Measurements from ENCODE around the gene GTPBP10. TPM values are rescaled to one million over a fixed set of nuclear protein-coding genes. Genes with fewer than 3 reads are reported as not detected.

GTPBP10 gene
- total and polyA plus RNA-seq, 2 of the 13 experiments (the other 11 are each of a cell fraction or from before 2014, with no cell fraction given): 13.3 to 38.7 TPM

GRCh38 chr7:90298145-90299038 is 48.1 kb upstream of the GTPBP10 start (continued):
- TF ChIP-seq MIXL1 (CRISPR knock-in tag; IDR thresholded peaks at IDR 0.05) (0 out of 2 replicates have a peak, but pooled peaks have one; percentile 22), ZFP62 (CRISPR knock-in tag; IDR thresholded peaks at IDR 0.05) (no peak), SMC3 (IDR thresholded peaks at IDR 0.05; ENCODE audit: low read length) (peak; percentile 83), STAG1 (CRISPR knock-in tag; IDR thresholded peaks at IDR 0.05) (peak; percentile 86), MAFF (IDR thresholded peaks at IDR 0.05; ENCODE audit: low read depth, low read length) (peak; percentile 48), TFAP4 (IDR thresholded peaks at IDR 0.05; ENCODE audit: borderline replicate concordance, low read depth) (peak; percentile 15; the same call in 1 of the 2 replicates), ZNF850 (CRISPR knock-in tag; conservative IDR thresholded peaks at IDR 0.05) (no peak)

- Histone ChIP-seq H3K36me3 (replicated peaks in 1 of 2; ENCODE audit: control insufficient read depth in 1 of 2, insufficient read depth in 2 of 2, low read length in 2 of 2) (no peaks in the 10 kb centered on the region), H3K9ac (ENCODE audit: insufficient read depth, low read depth, low read length) (no peak overlapping the region), H3K27ac (ENCODE audit: extremely low read length, insufficient read depth, low read length) (no peak overlapping the region), H3K4me1 (ENCODE audit: insufficient read depth, low read length) (no peaks in the 10 kb centered on the region), H4K20me1 (ENCODE audit: insufficient read depth, low read length) (no peaks in the 10 kb centered on the region), H3K79me2 (ENCODE audit: insufficient read depth, low read length) (no peaks in the 10 kb centered on the region), H2AFZ (ENCODE audit: low read length) (no peak overlapping the region), H3K27me3 (ENCODE audit: control insufficient read depth in 1 of 2, insufficient read depth in 2 of 2, low read length in 2 of 2) (no peaks in the 10 kb centered on the region), H3K4me2 (ENCODE audit: low read depth, low read length) (no peak overlapping the region), H3K9me3 (ENCODE audit: low read length) (no peaks in the 10 kb centered on the region), H3K4me3 (replicated peaks in 1 of 3; ENCODE audit: insufficient read depth in 1 of 3, low read depth in 2 of 3, low read length in 3 of 3) (no peak overlapping the region)
- no peak for ATAC-seq
- ChIA-PET POLR2A (no interaction called here), CTCF (ENCODE audit: low intra/inter-chr PET ratio, low total read pairs) (no interaction called here)
- in situ Hi-C loops (cut with HindIII; ENCODE audit: extremely low pct_ligation_motif_present, low pct_unique_long_range_greater_than_20kb) (no loop called here), intact Hi-C loops (cut with micrococcal nuclease; ENCODE audit: unreplicated experiment) (no loop called here)
- FAIRE-seq: no peak
- no peak for DNase-seq (ENCODE audit: low spot score)
- no TSS peak for BruUV-seq (replicated peaks)
- WGBS (ENCODE audit: low lambda C conversion rate): 95% methylated on average over 1 of the region's 1 CpG
- TF ChIP-seq ZEB1 (IDR thresholded peaks at IDR 0.05; ENCODE audit: insufficient replicate concordance, low read depth): no peak
- no peak for TF ChIP-seq STAT5B (CRISPR knock-in tag; IDR thresholded peaks at IDR 0.05)
- no peak for TF ChIP-seq ZBTB44 (CRISPR knock-in tag; IDR thresholded peaks at IDR 0.05)
- no peak for TF ChIP-seq ZNF44 (CRISPR knock-in tag; IDR thresholded peaks at IDR 0.05)
- no peak for TF ChIP-seq ZGPAT (CRISPR knock-in tag; IDR thresholded peaks at IDR 0.05)
- no peak for TF ChIP-seq ZNF281 (CRISPR knock-in tag; IDR thresholded peaks at IDR 0.05; ENCODE audit: borderline replicate concordance)
- TF ChIP-seq ATF7-NPFF (CRISPR knock-in tag; IDR thresholded peaks at IDR 0.05; ENCODE audit: low read depth): no peak
Measured at GRCh38 chr7:90303241-90303640, 43.3 kb upstream of the GTPBP10 start.
